K562 (cell line): ENCODE data around the gene DUSP3. TPM values are rescaled to one million over a fixed set of nuclear protein-coding genes. Genes with fewer than 3 reads are reported as not detected.

Experiments
- ATAC-seq: fragments of 200-7000 bp; cut with Tn5 transposase; 3 replicates; pipeline ENCODE4 v1.9.1; 2020; ENCODE audit warnings: moderate library complexity
- BruUV-seq: library from RNA; stranded (reverse); fragments of 400-500 nt; replicated peaks from 2 replicates; lab custom pipeline; 2021; lab: Mats Ljungman, UMichigan
- CTCF ChIA-PET: fragments of 300-600 bp; formaldehyde crosslinking; extraction: SDS; loops from one replicate; lab custom pipeline; 2021; ENCODE audit warnings: low intra/inter-chr PET ratio; lab: Yijun Ruan, JAX
- POLR2A ChIA-PET: fragments of 300-600, 350-650 bp; sonication (Branson Sonifier 250); formaldehyde crosslinking; extraction: SDS; loops from one replicate; lab custom pipeline; 2021; ENCODE audit warnings: antibody characterized with exemption, inconsistent platforms; lab: Yijun Ruan, JAX
- DNase-seq, 4 experiments: peaks; one replicate each; pipeline versions ENCODE4 v3.0.0 to v3.0.0-alpha.2; 2011 to 2018; ENCODE audit warnings: low spot score in 3 of 4, mixed read lengths in 3 of 4; ENCODE audit errors: extremely low read depth in 1 of 4
- FAIRE-seq: peaks from 2 replicates; lab custom pipeline; 2011; peaks lifted over from hg19 to GRCh38; lab: Jason Lieb, UNC
- H2AFZ ChIP-seq: 2 replicates; pipeline ENCODE4 v1.6.0; 2011; ENCODE audit warnings: low read depth, low read length, control low read depth, inconsistent platforms
- H3K27ac ChIP-seq: fragments of 200-600 bp; 3 replicates; pipeline ENCODE4 v1.8.0; 2011; ENCODE audit warnings: low read depth, mild to moderate bottlenecking, control low read depth, inconsistent platforms, low read length, moderate library complexity, mixed read lengths; ENCODE audit errors: extremely low read depth
- H3K27me3 ChIP-seq, 2 experiments: fragments of 300-600 bp in 1 of 2; 2 replicates in 1 of 2; 3 replicates in 1 of 2; pipeline versions ENCODE4 v1.6.0 to v1.8.0; 2011; ENCODE audit warnings: inconsistent platforms in 2 of 2, low read length in 2 of 2, mild to moderate bottlenecking in 1 of 2, mixed read lengths in 1 of 2, moderate library complexity in 1 of 2; ENCODE audit not compliant: control insufficient read depth in 2 of 2, insufficient read depth in 2 of 2
- H3K36me3 ChIP-seq: fragments of 300-600 bp; 3 replicates; pipeline ENCODE4 v1.8.0; 2011; ENCODE audit warnings: mild to moderate bottlenecking, low read length, inconsistent platforms; ENCODE audit not compliant: control insufficient read depth, insufficient read depth
- H3K4me1 ChIP-seq, 2 experiments: fragments of 200-600 bp in 1 of 2; replicated peaks in 1 of 2; 2 replicates in 1 of 2; 3 replicates in 1 of 2; pipeline versions ENCODE4 v1.5.1 to v1.8.0; 2011; ENCODE audit warnings: inconsistent platforms in 2 of 2, low read length in 2 of 2, mild to moderate bottlenecking in 1 of 2, mixed read lengths in 1 of 2, moderate library complexity in 1 of 2; ENCODE audit not compliant: control insufficient read depth in 2 of 2, insufficient read depth in 2 of 2
- H3K4me2 ChIP-seq: 2 replicates; pipeline ENCODE4 v1.6.1; 2011; ENCODE audit warnings: low read length, control low read depth, inconsistent platforms, mixed read lengths; ENCODE audit not compliant: insufficient read depth
- H3K4me3 ChIP-seq: fragments of 200-600 bp; sonication (generic), shearing (Covaris generic); 2 replicates; pipeline ENCODE4 v1.5.1; 2016; ENCODE audit warnings: control low read depth, inconsistent platforms
- H3K79me2 ChIP-seq: fragments of 200-600 bp; 3 replicates; pipeline ENCODE4 v1.8.0; 2011; ENCODE audit warnings: low read length, inconsistent platforms; ENCODE audit not compliant: control insufficient read depth, insufficient read depth
- H3K9ac ChIP-seq, 2 experiments: 2 replicates each; pipeline versions ENCODE4 v1.6.0 to v1.6.1; 2011; ENCODE audit warnings: low read depth in 2 of 2, low read length in 2 of 2, control low read depth in 1 of 2, inconsistent platforms in 1 of 2, mild to moderate bottlenecking in 1 of 2, mixed read lengths in 1 of 2; ENCODE audit not compliant: insufficient read depth in 1 of 2
- H3K9me1 ChIP-seq: one replicate; pipeline ENCODE4 v1.6.0; 2011; ENCODE audit warnings: inconsistent platforms, mild to moderate bottlenecking, low read length, moderate library complexity; ENCODE audit not compliant: control insufficient read depth, insufficient read depth
- H3K9me3 ChIP-seq: replicated peaks from 2 replicates; pipeline ENCODE4 v1.5.1; 2011; ENCODE audit warnings: low read depth, low read length, inconsistent platforms; ENCODE audit not compliant: control insufficient read depth, insufficient read depth
- H4K20me1 ChIP-seq: replicated peaks from 2 replicates; pipeline ENCODE4 v1.6.1; 2011; ENCODE audit warnings: low read length, inconsistent platforms, mixed read lengths; ENCODE audit not compliant: control insufficient read depth, insufficient read depth
- BCOR ChIP-seq: fragments of 450-650 bp; IDR thresholded peaks from 2 replicates; pipeline ENCODE4 v1.6.1; 2016
- RBM34 ChIP-seq: fragments of 200-400 bp; formaldehyde crosslinking; IDR thresholded peaks from 2 replicates; pipeline ENCODE4 v1.6.1; 2018; ENCODE audit warnings: low read length, borderline replicate concordance; ENCODE audit not compliant: insufficient read depth
- SMAD3 ChIP-seq: fragments of 450-650 bp; formaldehyde crosslinking; conservative IDR thresholded peaks from 2 replicates; pipeline ENCODE4 v1.4.0; 2020; ENCODE audit warnings: mild to moderate bottlenecking
- ZKSCAN3 ChIP-seq: fragments of 250-450 bp; sonication (Bioruptor Pico); IDR thresholded peaks from 2 replicates; pipeline ENCODE4 v1.4.0; 2020
- ZNF445 ChIP-seq: fragments of 250-450 bp; sonication (Bioruptor Pico); IDR thresholded peaks from 2 replicates; pipeline ENCODE4 v1.4.0; 2020; ENCODE audit warnings: low read depth, mild to moderate bottlenecking, moderate library complexity
- WGBS: fragments of 100-300 bp; shearing (Covaris generic); methylation state at CpG from one replicate; pipeline ENCODE4 v1.1.6; 2016; ENCODE audit warnings: low coverage, mixed read lengths; ENCODE audit not compliant: insufficient coverage; ENCODE audit errors: missing lambda C conversion rate; 5-methylcytosine and 5-hydroxymethylcytosine counted together
- in situ Hi-C: fragments of 300-500 bp; cut with MboI; formaldehyde crosslinking; loops from 4 replicates; pipeline ENCODE4 v1.15.0; 2018; ENCODE audit warnings: inconsistent platforms, mixed read lengths
- intact Hi-C: fragments of 100-400 bp; cut with micrococcal nuclease; formaldehyde crosslinking; loops from 2 replicates; pipeline ENCODE4 v1.14.2; 2022
- polyA plus RNA-seq, 8 experiments: library from polyadenylated mRNA; depleted of rRNA in 4 of 8; stranded (reverse) in 5 of 8; unstranded in 3 of 8; fragments of >200 nt; fragmentation: Nextera tagmentation in 2 of 8; fragmentation: Illumina TruSeq in 1 of 8; extraction: Ambion mirVana in 2 of 8; extraction: Trizol in 1 of 8; gene quantifications; 2 replicates each; pipeline versions ENCODE4 v1.2.1 to v1.2.3, GENCODE V29; 2011 to 2014; ENCODE audit warnings: inconsistent platforms in 1 of 8, missing spikeins in 1 of 8
- total RNA-seq, 7 experiments: library from RNA; depleted of rRNA in 6 of 7; stranded (reverse); fragments of >200 nt in 6 of 7; fragmentation: Illumina TruSeq in 2 of 7; extraction: Trizol in 2 of 7; gene quantifications; 2 replicates each; pipeline versions ENCODE4 v1.2.1 to v1.2.3, GENCODE V29; 2011 to 2021; ENCODE audit warnings: low replicate concordance in 1 of 7
- TF ChIP-seq, protein P1 (sequence below): fragments of 250-450 bp; sonication (Bioruptor Pico); IDR thresholded peaks from 2 replicates; pipeline ENCODE4 v1.4.0; 2020; ENCODE audit warnings: mild to moderate bottlenecking, moderate library complexity
- TF ChIP-seq, protein P2 (sequence below): IDR thresholded peaks from 2 replicates; pipeline ENCODE4 v1.6.1; 2014; ENCODE audit warnings: antibody characterized with exemption

DUSP3 gene
- total and polyA plus RNA-seq, 9 of the 15 experiments (the other 6 are each of a cell fraction or from before 2014, with no cell fraction given), result 4.1 to 19.8 (median 12.3) TPM

DNA sequence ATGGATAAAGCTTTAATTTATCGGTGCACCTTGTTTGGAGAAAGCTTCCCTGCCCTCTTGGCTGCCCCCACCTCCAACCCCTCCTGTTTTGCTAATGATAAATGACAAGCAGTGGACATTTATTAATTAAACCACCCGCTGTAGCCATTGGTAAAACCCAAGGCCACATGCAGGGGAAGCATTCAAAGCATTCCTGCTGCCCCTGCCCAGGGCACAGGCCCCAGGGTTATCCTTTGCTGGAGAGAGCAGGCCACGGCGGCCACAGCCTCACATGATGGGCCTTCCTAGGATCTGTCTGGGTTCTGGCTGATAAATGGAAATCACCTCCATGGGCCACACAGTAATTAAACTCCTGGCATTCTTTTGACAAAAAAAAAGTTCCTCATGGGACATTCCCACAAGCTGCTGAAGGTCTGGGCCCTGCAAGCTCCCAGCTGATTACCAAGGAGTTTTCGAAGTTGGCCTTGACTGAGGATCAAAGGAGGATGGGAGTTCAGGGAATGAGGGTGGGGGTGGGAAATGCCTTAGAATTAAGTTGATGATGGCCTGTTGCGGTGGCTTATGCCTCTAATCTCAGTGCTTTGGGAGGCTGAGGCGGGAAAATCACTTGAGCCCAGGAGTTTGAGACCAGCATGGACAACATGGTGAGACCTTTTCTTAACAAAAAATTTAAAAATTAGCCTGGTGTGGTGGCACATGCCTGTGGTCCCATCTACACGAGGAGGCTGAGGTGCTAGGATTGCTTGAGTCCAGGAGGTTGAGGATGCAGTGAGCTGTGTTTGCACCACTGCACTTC is 55.7 kb downstream of the DUSP3 start:
- FAIRE-seq (no peak), DNase-seq (no peak), ATAC-seq (no peak)
- Histone ChIP-seq H3K9me3 (no peaks in the 10 kb centered on the region), H3K9ac (no peak overlapping the region), H3K4me3 (no peak overlapping the region), H3K36me3 (no peaks in the 10 kb centered on the region), H3K27me3 (peaks cover 2 to 13% of the 10 kb centered on the region in 2 experiments; a peak in 3 of 5 replicates), H3K79me2 (no peaks in the 10 kb centered on the region), H3K9me1 (no peaks in the 10 kb centered on the region), H2AFZ (no peak overlapping the region), H3K27ac (no peak overlapping the region), H3K4me1 (peaks cover 7 to 14% of the 10 kb centered on the region in 2 experiments), H4K20me1 (no peaks in the 10 kb centered on the region), H3K4me2 (no peak overlapping the region)
- in situ Hi-C loops (no loop called here), intact Hi-C loops (no loop called here)
- no TSS peak for BruUV-seq
- ChIA-PET POLR2A (interaction anchor here (0.7 kb wide), 1 partner anchor 57 kb away, joined by 3 read pairs; no protein-coding TSS in a partner anchor), CTCF (no interaction called here)
- WGBS, result 32% methylated on average over 8 of the region's 8 CpGs
- TF ChIP-seq ZNF445 (CRISPR knock-in tag) (no peak), BCOR (no peak), SMAD3 (CRISPR knock-in tag) (no peak), RBM34 (no peak), ZKSCAN3 (CRISPR knock-in tag) (no peak)
- TF ChIP-seq, protein P1, sequence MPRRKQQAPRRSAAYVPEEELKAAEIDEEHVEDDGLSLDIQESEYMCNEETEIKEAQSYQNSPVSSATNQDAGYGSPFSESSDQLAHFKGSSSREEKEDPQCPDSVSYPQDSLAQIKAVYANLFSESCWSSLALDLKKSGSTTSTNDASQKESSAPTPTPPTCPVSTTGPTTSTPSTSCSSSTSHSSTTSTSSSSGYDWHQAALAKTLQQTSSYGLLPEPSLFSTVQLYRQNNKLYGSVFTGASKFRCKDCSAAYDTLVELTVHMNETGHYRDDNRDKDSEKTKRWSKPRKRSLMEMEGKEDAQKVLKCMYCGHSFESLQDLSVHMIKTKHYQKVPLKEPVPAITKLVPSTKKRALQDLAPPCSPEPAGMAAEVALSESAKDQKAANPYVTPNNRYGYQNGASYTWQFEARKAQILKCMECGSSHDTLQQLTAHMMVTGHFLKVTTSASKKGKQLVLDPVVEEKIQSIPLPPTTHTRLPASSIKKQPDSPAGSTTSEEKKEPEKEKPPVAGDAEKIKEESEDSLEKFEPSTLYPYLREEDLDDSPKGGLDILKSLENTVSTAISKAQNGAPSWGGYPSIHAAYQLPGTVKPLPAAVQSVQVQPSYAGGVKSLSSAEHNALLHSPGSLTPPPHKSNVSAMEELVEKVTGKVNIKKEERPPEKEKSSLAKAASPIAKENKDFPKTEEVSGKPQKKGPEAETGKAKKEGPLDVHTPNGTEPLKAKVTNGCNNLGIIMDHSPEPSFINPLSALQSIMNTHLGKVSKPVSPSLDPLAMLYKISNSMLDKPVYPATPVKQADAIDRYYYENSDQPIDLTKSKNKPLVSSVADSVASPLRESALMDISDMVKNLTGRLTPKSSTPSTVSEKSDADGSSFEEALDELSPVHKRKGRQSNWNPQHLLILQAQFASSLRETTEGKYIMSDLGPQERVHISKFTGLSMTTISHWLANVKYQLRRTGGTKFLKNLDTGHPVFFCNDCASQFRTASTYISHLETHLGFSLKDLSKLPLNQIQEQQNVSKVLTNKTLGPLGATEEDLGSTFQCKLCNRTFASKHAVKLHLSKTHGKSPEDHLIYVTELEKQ (CRISPR knock-in tag), result no peak
- TF ChIP-seq, protein P2, sequence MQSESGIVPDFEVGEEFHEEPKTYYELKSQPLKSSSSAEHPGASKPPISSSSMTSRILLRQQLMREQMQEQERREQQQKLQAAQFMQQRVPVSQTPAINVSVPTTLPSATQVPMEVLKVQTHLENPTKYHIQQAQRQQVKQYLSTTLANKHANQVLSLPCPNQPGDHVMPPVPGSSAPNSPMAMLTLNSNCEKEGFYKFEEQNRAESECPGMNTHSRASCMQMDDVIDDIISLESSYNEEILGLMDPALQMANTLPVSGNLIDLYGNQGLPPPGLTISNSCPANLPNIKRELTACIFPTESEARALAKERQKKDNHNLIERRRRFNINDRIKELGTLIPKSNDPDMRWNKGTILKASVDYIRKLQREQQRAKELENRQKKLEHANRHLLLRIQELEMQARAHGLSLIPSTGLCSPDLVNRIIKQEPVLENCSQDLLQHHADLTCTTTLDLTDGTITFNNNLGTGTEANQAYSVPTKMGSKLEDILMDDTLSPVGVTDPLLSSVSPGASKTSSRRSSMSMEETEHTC, result no peak
